ENCODE data around the gene SLC6A18.
A peak's percentile ranks its signal among the peaks of the same experiment; 100 is the strongest.

The SLC6A18 gene

GRCh38 chr5:1184163-1184470 is 41.1 kb upstream of the SLC6A18 start:
- Mint-ChIP-seq H3K9me3 (no peaks in the 10 kb centered on the region), H3K4me1 (no peaks in the 10 kb centered on the region), H3K27me3 (peaks cover 0 to 5% of the 10 kb centered on the region in 2 donors), H3K36me3 (no peaks in the 10 kb centered on the region), H3K4me3 (no peak overlapping the region), H3K27ac (no peak overlapping the region)
- DNase-seq = no peak
- no peak for ATAC-seq (replicated peaks)

- H3K4me3 Mint-ChIP-seq = no peak overlapping the region
- H3K27ac Mint-ChIP-seq = no peak overlapping the region
- DNase-seq = no peak
- H3K27me3 Mint-ChIP-seq = peaks cover 0 to 8% of the 10 kb centered on the region in 2 donors
- no peak for ATAC-seq (replicated peaks)
- H3K36me3 Mint-ChIP-seq = no peaks in the 10 kb centered on the region
- no peaks in the 10 kb centered on the region for H3K9me3 Mint-ChIP-seq
- H3K4me1 Mint-ChIP-seq = no peaks in the 10 kb centered on the region
These were observed 40.7 kb upstream of the SLC6A18 start for GRCh38 chr5:1184481-1184880.

GRCh38 chr5:1185038-1185627 is 40.0 kb upstream of the SLC6A18 start:
- peaks cover 3 to 11% of the 10 kb centered on the region in 2 donors for H3K27me3 Mint-ChIP-seq
- H3K27ac Mint-ChIP-seq = no peak overlapping the region
- no peaks in the 10 kb centered on the region for H3K9me3 Mint-ChIP-seq
- ATAC-seq (replicated peaks) (no peak), DNase-seq (no peak)
- no peak overlapping the region for H3K4me3 Mint-ChIP-seq
- peaks cover 1 to 2% of the 10 kb centered on the region in 2 donors for H3K4me1 Mint-ChIP-seq
- no peaks in the 10 kb centered on the region for H3K36me3 Mint-ChIP-seq

GRCh38 chr5:1185629-1186350 is 39.4 kb upstream of the SLC6A18 start:
- Mint-ChIP-seq H3K4me3 (no peak overlapping the region), H3K27me3 (peaks cover 10 to 17% of the 10 kb centered on the region in 2 donors), H3K36me3 (no peaks in the 10 kb centered on the region), H3K27ac (no peak overlapping the region), H3K9me3 (no peaks in the 10 kb centered on the region), H3K4me1 (peaks cover 5 to 9% of the 10 kb centered on the region in 2 donors)
- ATAC-seq (replicated peaks) (no peak), DNase-seq (no peak)

- Mint-ChIP-seq H3K27ac (no peak overlapping the region), H3K27me3 (peaks cover 15 to 21% of the 10 kb centered on the region in 2 donors), H3K4me1 (peaks cover 8 to 13% of the 10 kb centered on the region in 2 donors), H3K4me3 (no peak overlapping the region), H3K9me3 (no peaks in the 10 kb centered on the region), H3K36me3 (no peaks in the 10 kb centered on the region)
- no peak for ATAC-seq (replicated peaks)
- no peak for DNase-seq
These were observed 38.6 kb upstream of the SLC6A18 start for GRCh38 chr5:1186351-1187233.

GRCh38 chr5:1187234-1187949 is 37.8 kb upstream of the SLC6A18 start:
- peaks cover 10 to 13% of the 10 kb centered on the region in 2 donors for H3K4me1 Mint-ChIP-seq
- no peaks in the 10 kb centered on the region for H3K36me3 Mint-ChIP-seq
- ATAC-seq (replicated peaks) (no peak), DNase-seq (no peak)
- H3K27me3 Mint-ChIP-seq = peaks cover 23 to 26% of the 10 kb centered on the region in 2 donors
- no peak overlapping the region for H3K27ac Mint-ChIP-seq
- H3K9me3 Mint-ChIP-seq = no peaks in the 10 kb centered on the region
- no peak overlapping the region for H3K4me3 Mint-ChIP-seq

- Mint-ChIP-seq H3K27ac (no peak overlapping the region), H3K9me3 (no peaks in the 10 kb centered on the region), H3K36me3 (no peaks in the 10 kb centered on the region), H3K4me3 (no peak overlapping the region), H3K4me1 (peaks cover 10 to 13% of the 10 kb centered on the region in 2 donors), H3K27me3 (peaks cover 28 to 30% of the 10 kb centered on the region in 2 donors)
- no peak for ATAC-seq (replicated peaks)
- no peak for DNase-seq
These were observed 37.2 kb upstream of the SLC6A18 start for GRCh38 chr5:1187950-1188334.

- DNase-seq = no peak
- Mint-ChIP-seq H3K27ac (no peak overlapping the region), H3K9me3 (no peaks in the 10 kb centered on the region), H3K4me1 (peaks cover 10 to 13% of the 10 kb centered on the region in 2 donors), H3K4me3 (no peak overlapping the region), H3K27me3 (peaks cover 32 to 33% of the 10 kb centered on the region in 2 donors), H3K36me3 (no peaks in the 10 kb centered on the region)
- ATAC-seq (replicated peaks) = no peak
These were observed 36.7 kb upstream of the SLC6A18 start for GRCh38 chr5:1188464-1188863.

- H3K27me3 Mint-ChIP-seq = peaks cover 32 to 33% of the 10 kb centered on the region in 2 donors
- no peaks in the 10 kb centered on the region for H3K9me3 Mint-ChIP-seq
- H3K4me3 Mint-ChIP-seq = no peak overlapping the region
- ATAC-seq (replicated peaks) = no peak
- no peak for DNase-seq
- no peaks in the 10 kb centered on the region for H3K36me3 Mint-ChIP-seq
- H3K4me1 Mint-ChIP-seq = peaks cover 10 to 13% of the 10 kb centered on the region in 2 donors
- H3K27ac Mint-ChIP-seq = no peak overlapping the region
These were observed 35.9 kb upstream of the SLC6A18 start for GRCh38 chr5:1189269-1189668.

GRCh38 chr5:1190278-1190677 is 34.9 kb upstream of the SLC6A18 start:
- Mint-ChIP-seq H3K9me3 (no peaks in the 10 kb centered on the region), H3K36me3 (no peaks in the 10 kb centered on the region), H3K27me3 (peaks cover 32 to 33% of the 10 kb centered on the region in 2 donors), H3K4me1 (peaks cover 10 to 13% of the 10 kb centered on the region in 2 donors), H3K27ac (peak overlapping the region; percentile 20), H3K4me3 (no peak overlapping the region)
- ATAC-seq (replicated peaks) (no peak), DNase-seq (no peak)

GRCh38 chr5:1190837-1191239 is 34.3 kb upstream of the SLC6A18 start:
- no peak for DNase-seq
- Mint-ChIP-seq H3K27ac (peak overlapping the region; percentile 60), H3K4me3 (peak overlapping the region in 1 of 2 donors; percentile 17), H3K27me3 (peaks cover 32 to 33% of the 10 kb centered on the region in 2 donors), H3K36me3 (no peaks in the 10 kb centered on the region), H3K9me3 (no peaks in the 10 kb centered on the region), H3K4me1 (peaks cover 10 to 13% of the 10 kb centered on the region in 2 donors)
- ATAC-seq (replicated peaks) = peak; percentile 74 to 80

GRCh38 chr5:1192971-1193590 is 32.1 kb upstream of the SLC6A18 start:
- H3K9me3 Mint-ChIP-seq = no peaks in the 10 kb centered on the region
- H3K27me3 Mint-ChIP-seq = peaks cover 37 to 42% of the 10 kb centered on the region in 2 donors
- no peaks in the 10 kb centered on the region for H3K36me3 Mint-ChIP-seq
- DNase-seq (no peak), ATAC-seq (replicated peaks) (no peak)
- no peak overlapping the region for H3K27ac Mint-ChIP-seq
- H3K4me1 Mint-ChIP-seq = peaks cover 10 to 13% of the 10 kb centered on the region in 2 donors
- H3K4me3 Mint-ChIP-seq = no peak overlapping the region

GRCh38 chr5:1193591-1193985 is 31.6 kb upstream of the SLC6A18 start:
- peaks cover 10 to 13% of the 10 kb centered on the region in 2 donors for H3K4me1 Mint-ChIP-seq
- no peaks in the 10 kb centered on the region for H3K36me3 Mint-ChIP-seq
- DNase-seq (no peak), ATAC-seq (replicated peaks) (no peak)
- no peaks in the 10 kb centered on the region for H3K9me3 Mint-ChIP-seq
- no peak overlapping the region for H3K4me3 Mint-ChIP-seq
- no peak overlapping the region for H3K27ac Mint-ChIP-seq
- peaks cover 37 to 42% of the 10 kb centered on the region in 2 donors for H3K27me3 Mint-ChIP-seq

GRCh38 chr5:1194378-1194777 is 30.8 kb upstream of the SLC6A18 start:
- DNase-seq (no peak), ATAC-seq (replicated peaks) (no peak)
- Mint-ChIP-seq H3K4me3 (no peak overlapping the region), H3K9me3 (no peaks in the 10 kb centered on the region), H3K27ac (no peak overlapping the region), H3K36me3 (no peaks in the 10 kb centered on the region), H3K27me3 (peaks cover 34 to 37% of the 10 kb centered on the region in 2 donors), H3K4me1 (peaks cover 10 to 13% of the 10 kb centered on the region in 2 donors)

All from stimulated activated naive B cell treated with anti-CD40 and anti-IgM and Interleukin-4, amounts not matched to agents 10 μg/mL and 1 μg/mL and 100 μg/mL, for 72 hours (primary cell).